ENCODE results near the gene ZNF441.

ZNF441 gene

DNA sequence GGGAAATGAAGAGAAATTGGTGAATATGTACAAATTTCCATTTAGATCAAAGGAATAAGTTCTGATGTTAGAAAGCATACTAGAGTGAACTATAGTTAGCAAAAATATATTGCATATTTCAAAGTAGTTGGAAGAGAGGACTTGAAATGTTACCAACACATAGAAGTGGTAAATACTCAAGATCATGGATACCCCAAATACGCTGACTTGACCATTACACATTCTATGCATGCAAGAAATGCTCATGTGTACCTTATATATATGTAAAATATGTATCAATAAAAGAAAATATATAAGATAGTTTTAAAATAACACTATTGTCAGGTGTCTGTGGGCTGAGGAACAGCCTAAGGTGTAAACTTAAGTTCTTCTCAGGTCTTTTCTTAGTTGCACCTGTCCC lies 17.0 kb downstream of the ZNF441 start:
- H3K4me2 ChIP-seq (ENCODE audit: low read depth, low read length, poor library complexity, severe bottlenecking) = no peak overlapping the region
- no peak overlapping the region for H3K9ac ChIP-seq (ENCODE audit: low read depth, low read length, poor library complexity, severe bottlenecking)
- H3K9me2 ChIP-seq (replicated peaks; ENCODE audit: low read depth, low read length) = no peaks in the 10 kb centered on the region
- peaks cover 46% of the 10 kb centered on the region for H3K9me3 ChIP-seq (ENCODE audit: insufficient read depth, low read depth, low read length)
- H2AFZ ChIP-seq (ENCODE audit: low read length) = no peak overlapping the region
- H3K79me2 ChIP-seq (ENCODE audit: insufficient read depth, low read length) = no peaks in the 10 kb centered on the region
- H3K4me1 ChIP-seq (ENCODE audit: insufficient read depth, low read length, poor library complexity, severe bottlenecking) = no peaks in the 10 kb centered on the region
- H3K36me3 ChIP-seq (ENCODE audit: insufficient read depth, low read length) = peaks cover 31% of the 10 kb centered on the region
- H3K27me3 ChIP-seq (ENCODE audit: insufficient read depth, low read length, poor library complexity, severe bottlenecking) = peaks cover 8% of the 10 kb centered on the region
- no peaks in the 10 kb centered on the region for H3F3A ChIP-seq (ENCODE audit: low read depth)
- TF ChIP-seq, protein P1, sequence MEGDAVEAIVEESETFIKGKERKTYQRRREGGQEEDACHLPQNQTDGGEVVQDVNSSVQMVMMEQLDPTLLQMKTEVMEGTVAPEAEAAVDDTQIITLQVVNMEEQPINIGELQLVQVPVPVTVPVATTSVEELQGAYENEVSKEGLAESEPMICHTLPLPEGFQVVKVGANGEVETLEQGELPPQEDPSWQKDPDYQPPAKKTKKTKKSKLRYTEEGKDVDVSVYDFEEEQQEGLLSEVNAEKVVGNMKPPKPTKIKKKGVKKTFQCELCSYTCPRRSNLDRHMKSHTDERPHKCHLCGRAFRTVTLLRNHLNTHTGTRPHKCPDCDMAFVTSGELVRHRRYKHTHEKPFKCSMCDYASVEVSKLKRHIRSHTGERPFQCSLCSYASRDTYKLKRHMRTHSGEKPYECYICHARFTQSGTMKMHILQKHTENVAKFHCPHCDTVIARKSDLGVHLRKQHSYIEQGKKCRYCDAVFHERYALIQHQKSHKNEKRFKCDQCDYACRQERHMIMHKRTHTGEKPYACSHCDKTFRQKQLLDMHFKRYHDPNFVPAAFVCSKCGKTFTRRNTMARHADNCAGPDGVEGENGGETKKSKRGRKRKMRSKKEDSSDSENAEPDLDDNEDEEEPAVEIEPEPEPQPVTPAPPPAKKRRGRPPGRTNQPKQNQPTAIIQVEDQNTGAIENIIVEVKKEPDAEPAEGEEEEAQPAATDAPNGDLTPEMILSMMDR (conservative IDR thresholded peaks at IDR 0.05; ENCODE audit: low read length) = no peak
- TF ChIP-seq EZH2phosphoT487 (IDR thresholded peaks at IDR 0.05; ENCODE audit: borderline replicate concordance) = no peak
- no peaks in the 10 kb centered on the region for H4K20me1 ChIP-seq (ENCODE audit: insufficient read depth, low read length, poor library complexity, severe bottlenecking)
- H3K4me3 ChIP-seq (ENCODE audit: low read length, poor library complexity, severe bottlenecking) = no peak overlapping the region

DNA sequence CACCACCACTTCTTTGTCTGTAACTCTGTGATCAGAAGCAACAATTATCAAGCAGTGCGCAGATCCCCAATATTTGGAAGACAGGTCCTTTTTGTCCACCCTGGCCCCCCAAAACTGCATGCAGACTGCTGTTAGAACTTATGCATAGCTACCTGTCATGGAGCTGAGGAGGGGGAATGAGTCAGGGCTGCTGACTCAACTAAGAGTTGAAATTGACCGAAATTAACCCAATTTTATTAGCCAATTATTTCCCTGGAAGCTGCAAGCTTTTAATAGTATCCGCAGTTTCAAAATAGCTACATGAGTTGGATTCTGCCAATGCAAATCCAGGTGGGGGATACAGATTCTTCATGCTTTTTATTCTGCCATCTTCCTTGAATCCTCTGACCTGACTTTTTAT lies 17.6 kb downstream of the ZNF441 start:
- peaks cover 44% of the 10 kb centered on the region for H3K9me3 ChIP-seq (ENCODE audit: insufficient read depth, low read depth, low read length)
- H3K9ac ChIP-seq (ENCODE audit: low read depth, low read length, poor library complexity, severe bottlenecking) = no peak overlapping the region
- peaks cover 27% of the 10 kb centered on the region for H3K36me3 ChIP-seq (ENCODE audit: insufficient read depth, low read length)
- H3K4me2 ChIP-seq (ENCODE audit: low read depth, low read length, poor library complexity, severe bottlenecking) = no peak overlapping the region
- no peaks in the 10 kb centered on the region for H3F3A ChIP-seq (ENCODE audit: low read depth)
- peaks cover 8% of the 10 kb centered on the region for H3K27me3 ChIP-seq (ENCODE audit: insufficient read depth, low read length, poor library complexity, severe bottlenecking)
- H3K79me2 ChIP-seq (ENCODE audit: insufficient read depth, low read length) = no peaks in the 10 kb centered on the region
- H3K9me2 ChIP-seq (replicated peaks; ENCODE audit: low read depth, low read length) = no peaks in the 10 kb centered on the region
- TF ChIP-seq, protein P1 (conservative IDR thresholded peaks at IDR 0.05; ENCODE audit: low read length) = no peak
- H3K4me3 ChIP-seq (ENCODE audit: low read length, poor library complexity, severe bottlenecking) = no peak overlapping the region
- no peak overlapping the region for H2AFZ ChIP-seq (ENCODE audit: low read length)
- H4K20me1 ChIP-seq (ENCODE audit: insufficient read depth, low read length, poor library complexity, severe bottlenecking) = no peaks in the 10 kb centered on the region
- H3K4me1 ChIP-seq (ENCODE audit: insufficient read depth, low read length, poor library complexity, severe bottlenecking) = no peaks in the 10 kb centered on the region

DNA sequence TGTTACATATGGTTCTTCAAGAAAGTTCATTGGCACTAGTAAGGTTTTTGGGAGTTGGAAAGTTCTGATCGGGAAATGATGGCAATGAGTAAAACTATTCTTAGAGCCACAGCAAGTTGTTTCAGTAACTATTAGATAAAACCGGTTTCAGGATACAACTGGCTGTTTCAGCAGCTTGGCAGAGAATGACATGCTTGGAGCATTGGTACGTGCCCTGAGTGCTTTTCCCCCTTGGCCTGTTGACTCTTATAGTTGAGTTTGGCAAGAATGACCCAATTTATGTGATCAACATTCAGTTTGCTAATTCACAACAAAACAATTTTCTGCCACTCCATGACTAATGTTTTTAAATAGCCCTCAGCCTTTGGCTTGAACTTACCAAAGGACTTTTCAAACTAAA lies 20.7 kb downstream of the ZNF441 start:
- Histone ChIP-seq H4K20me1 (ENCODE audit: insufficient read depth, low read length, poor library complexity, severe bottlenecking) (no peaks in the 10 kb centered on the region), H3K27me3 (ENCODE audit: insufficient read depth, low read length, poor library complexity, severe bottlenecking) (no peaks in the 10 kb centered on the region), H2AFZ (ENCODE audit: low read length) (no peak overlapping the region), H3K9me3 (ENCODE audit: insufficient read depth, low read depth, low read length) (peaks cover 14% of the 10 kb centered on the region; the same call in 1 of the 2 replicates), H3K79me2 (ENCODE audit: insufficient read depth, low read length) (no peaks in the 10 kb centered on the region), H3F3A (ENCODE audit: low read depth) (no peaks in the 10 kb centered on the region), H3K4me2 (ENCODE audit: low read depth, low read length, poor library complexity, severe bottlenecking) (no peak overlapping the region), H3K4me1 (ENCODE audit: insufficient read depth, low read length, poor library complexity, severe bottlenecking) (no peaks in the 10 kb centered on the region), H3K9me2 (replicated peaks; ENCODE audit: low read depth, low read length) (no peaks in the 10 kb centered on the region), H3K4me3 (ENCODE audit: low read length, poor library complexity, severe bottlenecking) (no peak overlapping the region), H3K36me3 (ENCODE audit: insufficient read depth, low read length) (no peaks in the 10 kb centered on the region), H3K9ac (ENCODE audit: low read depth, low read length, poor library complexity, severe bottlenecking) (no peak overlapping the region)
- TF ChIP-seq, protein P1 (conservative IDR thresholded peaks at IDR 0.05; ENCODE audit: low read length) = no peak
- TF ChIP-seq EZH2phosphoT487 (IDR thresholded peaks at IDR 0.05; ENCODE audit: borderline replicate concordance) = no peak

Measured in Loucy (cell line).